HG03575 (cell line): ENCODE data around the gene TNFSF11.
A peak's percentile ranks its signal among the peaks of the same experiment; 100 is the strongest.
"Not testable (repeated sequence)": the region's sequence is repeated elsewhere in the genome, so short reads cannot be mapped to it uniquely, and the experiment has no call there.

Source experiments
- ATAC-seq: cut with Tn5 transposase; IDR thresholded peaks from one replicate; pipeline ENCODE4 v1.9.1; 2021; ENCODE audit not compliant: unreplicated experiment, insufficient number of reproducible peaks, low FRiP score; ENCODE audit errors: extremely low read depth

Gene TNFSF11

GRCh38 chr13:42559057-42559456, 14.9 kb upstream of the TNFSF11 start:
- ATAC-seq = no peak

- ATAC-seq = not testable (repeated sequence)
These were observed 14.3 kb upstream of the TNFSF11 start for GRCh38 chr13:42559573-42560218.

GRCh38 chr13:42560320-42560719, 13.6 kb upstream of the TNFSF11 start:
- ATAC-seq = not testable (repeated sequence)

GRCh38 chr13:42561752-42562467, 12.0 kb upstream of the TNFSF11 start:
- ATAC-seq = no peak

- no peak for ATAC-seq
These were observed 6.0 kb upstream of the TNFSF11 start for GRCh38 chr13:42567906-42568305.

GRCh38 chr13:42569576-42570344, 4.2 kb upstream of the TNFSF11 start:
- no peak for ATAC-seq

- no peak for ATAC-seq
These were observed 2.1 kb upstream of the TNFSF11 start for GRCh38 chr13:42571895-42572294.

GRCh38 chr13:42574435-42575311, 721 bp downstream of the TNFSF11 start:
- peak; percentile 25 for ATAC-seq

GRCh38 chr13:42575938-42576337, 2.0 kb downstream of the TNFSF11 start:
- ATAC-seq = no peak

- ATAC-seq = no peak
These were observed 3.6 kb downstream of the TNFSF11 start for GRCh38 chr13:42577538-42577937.

- no peak for ATAC-seq
These were observed 6.7 kb downstream of the TNFSF11 start for GRCh38 chr13:42580644-42581043.

- no peak for ATAC-seq
These were observed 7.5 kb downstream of the TNFSF11 start for GRCh38 chr13:42581427-42581826.

GRCh38 chr13:42591602-42592001, 17.6 kb downstream of the TNFSF11 start:
- no peak for ATAC-seq

- ATAC-seq = no peak
These were observed 19.3 kb downstream of the TNFSF11 start for GRCh38 chr13:42592915-42593900.

GRCh38 chr13:42594481-42595252, 20.7 kb downstream of the TNFSF11 start:
- ATAC-seq = no peak

- no peak for ATAC-seq
These were observed 21.3 kb downstream of the TNFSF11 start for GRCh38 chr13:42595253-42595571.

- no peak for ATAC-seq
These were observed 23.6 kb downstream of the TNFSF11 start for GRCh38 chr13:42597505-42597904.
